Epithelial cell of prostate (primary cell): ENCODE data around the gene VTA1.
"Not testable (repeated sequence)": the region's sequence is repeated elsewhere in the genome, so short reads cannot be mapped to it uniquely, and the experiment has no call there.

ENCODE experiments used
- DNase-seq: peaks from one replicate; pipeline ENCODE4 v3.0.0-alpha.2; 2011; ENCODE audit warnings: low read depth, low spot score
- H3K27ac ChIP-seq: fragments of 450-650 bp; 2 replicates; pipeline ENCODE4 v1.5.1; 2017; ENCODE audit warnings: mild to moderate bottlenecking

The VTA1 gene

DNA sequence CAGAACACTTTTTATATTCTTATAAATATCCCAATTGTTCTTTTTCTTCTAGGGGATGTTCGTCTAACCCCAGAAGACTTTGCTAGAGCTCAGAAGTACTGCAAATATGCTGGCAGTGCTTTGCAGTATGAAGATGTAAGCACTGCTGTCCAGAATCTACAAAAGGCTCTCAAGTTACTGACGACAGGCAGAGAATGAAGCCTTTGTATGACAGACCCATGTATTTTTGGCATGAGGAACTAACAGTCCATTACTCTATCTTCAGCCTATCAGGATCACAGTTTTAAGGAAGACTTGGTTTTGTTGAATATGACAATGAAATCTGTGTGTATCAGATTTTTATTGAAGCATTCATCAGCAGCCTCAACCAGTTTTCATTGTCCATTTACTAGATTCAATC, 71.4 kb downstream of the VTA1 start:
- no peak for DNase-seq

GRCh38 chr6:142222022-142222421, 75.0 kb downstream of the VTA1 start:
- DNase-seq, result no peak
- H3K27ac ChIP-seq, result no peak overlapping the region

More for the DNA sequence above, 71.4 kb downstream of the VTA1 start:
- no peak overlapping the region for H3K27ac ChIP-seq

GRCh38 chr6:142223938-142224337, 76.9 kb downstream of the VTA1 start:
- DNase-seq, result no peak
- H3K27ac ChIP-seq, result no peak overlapping the region

- DNase-seq, result no peak
- no peak overlapping the region for H3K27ac ChIP-seq
These were observed 78.1 kb downstream of the VTA1 start for GRCh38 chr6:142225115-142225514.

- DNase-seq, result no peak
- H3K27ac ChIP-seq, result no peak overlapping the region
These were observed 78.5 kb downstream of the VTA1 start for GRCh38 chr6:142225552-142225951.

GRCh38 chr6:142226731-142227130, 79.7 kb downstream of the VTA1 start:
- no peak overlapping the region for H3K27ac ChIP-seq
- no peak for DNase-seq

DNA sequence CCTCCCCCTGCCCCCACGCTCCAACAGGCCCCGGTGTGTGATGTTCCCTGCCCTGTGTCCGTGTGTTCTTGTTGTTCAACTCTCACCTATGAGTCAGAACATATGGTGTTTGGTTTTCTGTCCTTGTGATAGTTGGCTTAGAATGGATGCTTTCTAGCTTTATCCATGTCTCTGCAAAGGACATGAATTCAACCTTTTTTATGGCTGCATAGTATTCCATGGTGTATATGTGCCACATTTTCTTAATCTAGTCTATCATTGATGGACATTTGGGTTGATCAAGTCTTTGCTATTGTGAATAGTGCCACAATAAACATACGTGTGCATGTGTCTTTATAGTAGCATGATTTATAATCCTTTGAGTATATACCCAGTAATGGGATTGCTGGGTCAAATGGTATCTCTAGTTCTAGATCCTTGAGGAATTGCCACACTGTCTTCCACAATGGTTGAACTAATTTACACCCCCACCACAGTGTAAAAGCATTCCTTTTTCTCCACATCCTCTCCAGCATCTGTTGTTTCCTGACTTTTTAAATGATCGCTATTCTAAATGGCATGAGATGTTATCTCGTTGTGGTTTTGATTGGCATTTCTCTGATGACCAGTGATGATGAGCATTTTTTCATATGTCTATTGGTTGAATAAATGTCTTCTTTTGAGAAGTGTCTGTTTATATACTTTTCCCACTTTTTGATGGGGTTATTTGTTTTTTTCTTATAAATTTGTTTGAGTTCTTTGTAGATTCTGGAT, 82.6 kb downstream of the VTA1 start:
- not testable (repeated sequence) for H3K27ac ChIP-seq, DNase-seq

GRCh38 chr6:142232206-142233044, 85.4 kb downstream of the VTA1 start:
- DNase-seq, H3K27ac ChIP-seq: not testable (repeated sequence)

- no peak for DNase-seq
- no peak overlapping the region for H3K27ac ChIP-seq
These were observed 87.1 kb downstream of the VTA1 start for GRCh38 chr6:142233945-142234682.

DNA sequence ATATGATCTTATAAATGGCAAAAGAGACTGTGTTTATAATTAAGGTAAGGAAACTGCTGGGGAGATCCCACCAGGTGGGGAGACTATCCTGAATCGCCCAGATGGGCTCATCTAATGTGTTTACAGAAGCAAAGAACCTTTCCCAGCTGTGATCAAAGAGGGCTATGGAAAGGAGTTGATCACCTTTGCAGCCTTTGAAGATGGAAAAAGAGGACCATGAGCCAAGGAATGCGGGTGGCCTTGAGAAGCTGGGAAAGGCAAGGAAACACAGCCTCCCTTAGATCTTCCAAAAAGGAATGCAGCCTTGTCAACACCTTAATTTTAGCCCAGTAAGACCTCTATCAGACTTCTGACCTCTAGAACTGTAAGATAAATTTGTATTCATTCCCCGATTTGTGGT, 88.2 kb downstream of the VTA1 start:
- no peak overlapping the region for H3K27ac ChIP-seq
- no peak for DNase-seq

GRCh38 chr6:142235791-142236190, 88.7 kb downstream of the VTA1 start:
- DNase-seq, result no peak
- H3K27ac ChIP-seq, result no peak overlapping the region

DNA sequence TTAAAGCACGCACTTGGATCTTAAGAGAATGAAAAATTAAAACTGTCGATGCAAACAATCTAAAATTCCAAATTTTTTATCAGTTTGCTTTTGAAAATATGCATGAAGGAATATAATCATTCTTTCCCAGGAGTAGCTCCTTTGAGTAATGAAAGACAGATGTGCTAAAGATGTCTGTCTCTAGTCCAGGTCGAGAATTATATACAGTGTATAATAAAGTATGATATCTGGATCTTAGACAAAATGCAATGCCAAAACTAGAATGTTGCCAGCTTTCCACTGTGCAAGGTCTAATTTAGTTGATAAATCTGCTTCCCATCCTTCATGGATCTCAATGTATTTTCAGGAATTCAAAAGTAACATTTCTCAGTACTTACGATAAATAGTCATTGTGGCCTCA, 89.6 kb downstream of the VTA1 start:
- DNase-seq, result no peak
- H3K27ac ChIP-seq, result no peak overlapping the region

GRCh38 chr6:142238881-142239280, 91.8 kb downstream of the VTA1 start:
- no peak overlapping the region for H3K27ac ChIP-seq

GRCh38 chr6:142240179-142240578, 93.1 kb downstream of the VTA1 start:
- H3K27ac ChIP-seq, result no peak overlapping the region
- no peak for DNase-seq

More at GRCh38 chr6:142238881-142239280, 91.8 kb downstream of the VTA1 start:
- no peak for DNase-seq

DNA sequence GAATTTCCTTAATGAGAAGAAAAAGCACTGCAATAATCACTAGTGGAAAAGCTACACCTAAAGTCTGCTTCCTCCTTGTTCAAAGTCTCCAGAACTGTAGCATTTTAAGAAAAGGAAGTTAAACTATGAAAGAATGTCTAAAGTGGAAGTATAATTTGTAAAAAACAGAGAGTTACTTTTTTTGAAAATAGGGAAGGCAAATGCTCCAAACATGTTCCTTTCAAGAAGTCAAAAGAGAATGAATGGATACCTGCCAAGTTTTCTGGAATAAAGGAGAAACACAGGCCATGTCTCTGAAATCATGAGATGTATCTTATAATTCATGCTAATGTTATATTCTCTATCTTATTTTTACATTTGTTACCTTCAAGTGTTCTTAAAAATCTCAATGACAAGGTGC, 94.0 kb downstream of the VTA1 start:
- no peak for DNase-seq
- H3K27ac ChIP-seq, result no peak overlapping the region

DNA sequence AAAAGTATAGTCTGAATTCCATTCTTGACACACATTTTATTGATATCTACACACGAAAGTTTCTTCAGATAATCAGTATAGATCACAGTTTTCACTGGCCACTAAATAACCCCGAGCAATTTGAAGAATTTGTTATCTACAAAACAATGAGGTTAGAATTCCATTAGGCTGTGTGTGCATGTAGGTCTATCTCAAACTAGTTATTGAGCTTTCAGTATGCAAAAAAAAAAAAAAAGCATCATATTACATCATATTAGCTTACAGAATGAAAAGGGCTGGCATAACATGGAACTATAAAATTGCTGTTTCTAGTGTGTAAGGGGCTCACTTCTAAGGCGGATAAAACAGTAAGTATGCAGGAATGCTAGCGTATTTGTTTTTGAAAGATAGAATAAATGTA, 95.2 kb downstream of the VTA1 start:
- DNase-seq, result no peak
- no peak overlapping the region for H3K27ac ChIP-seq

DNA sequence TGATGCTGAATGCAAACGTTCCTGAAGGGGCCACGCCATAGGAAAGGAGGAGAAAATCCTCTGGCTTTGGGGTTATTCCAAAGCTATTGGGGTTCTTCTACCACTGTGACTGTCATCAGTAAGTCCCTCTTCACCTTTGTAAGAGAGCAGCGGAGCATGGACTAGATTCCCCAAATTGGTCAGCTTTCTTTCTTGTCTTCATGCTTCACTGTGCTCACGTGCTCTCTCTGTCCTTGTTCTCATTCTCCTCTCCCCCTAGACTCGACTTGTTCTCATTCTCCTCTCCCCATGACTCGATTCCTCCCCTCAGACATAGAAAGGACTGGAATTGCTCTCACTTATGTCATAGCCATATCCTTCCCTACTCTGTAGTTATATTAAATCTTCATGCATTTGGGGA, 99.9 kb downstream of the VTA1 start:
- no peak for DNase-seq
- H3K27ac ChIP-seq, result no peak overlapping the region

DNA sequence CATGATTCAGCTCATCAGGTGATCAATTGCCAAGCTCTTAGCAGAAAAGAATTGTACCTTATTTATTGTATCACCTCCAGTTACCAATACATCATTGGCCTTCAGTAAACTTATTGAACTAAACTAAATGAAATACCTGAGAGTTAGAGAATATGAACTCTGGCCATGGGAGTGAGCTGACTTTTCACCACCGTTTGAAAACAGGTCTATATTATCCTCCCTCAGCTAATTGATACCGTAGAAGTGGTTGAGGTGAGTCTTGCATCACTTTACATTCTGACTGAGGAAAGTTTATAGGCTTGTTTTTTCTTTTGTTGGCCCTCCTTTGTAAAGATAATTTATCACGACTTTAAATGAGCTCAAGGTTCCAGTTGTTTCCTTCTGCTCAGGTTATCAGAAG, 102.2 kb downstream of the VTA1 start:
- no peak for DNase-seq
- no peak overlapping the region for H3K27ac ChIP-seq

DNA sequence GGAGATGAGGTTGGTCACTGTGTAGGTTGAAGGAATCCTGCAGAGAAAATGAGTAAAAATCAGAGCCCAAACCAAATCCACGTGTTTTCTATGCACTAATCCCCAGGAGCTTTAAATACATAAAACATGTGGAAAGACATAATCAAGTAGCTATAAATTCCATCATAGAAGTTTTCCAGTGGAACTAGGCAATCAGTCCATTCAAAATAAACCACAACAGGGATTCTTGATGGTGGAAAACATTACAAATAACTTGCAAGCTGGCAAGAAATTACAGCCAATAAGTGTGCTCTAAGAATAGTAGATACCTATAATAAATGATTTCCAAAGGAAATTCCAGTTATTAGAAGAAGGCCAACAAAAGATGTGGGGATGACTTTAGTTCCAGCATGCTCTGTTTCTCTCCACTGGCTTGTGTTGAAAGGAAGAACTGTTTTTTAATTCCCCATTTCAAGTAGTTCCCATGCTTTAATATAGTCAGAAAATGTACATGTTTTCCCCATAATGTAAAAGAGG, 104.9 kb downstream of the VTA1 start:
- no peak for DNase-seq
- no peak overlapping the region for H3K27ac ChIP-seq

- no peak for DNase-seq
- H3K27ac ChIP-seq, result no peak overlapping the region
These were observed 107.5 kb downstream of the VTA1 start for GRCh38 chr6:142254513-142254912.

DNA sequence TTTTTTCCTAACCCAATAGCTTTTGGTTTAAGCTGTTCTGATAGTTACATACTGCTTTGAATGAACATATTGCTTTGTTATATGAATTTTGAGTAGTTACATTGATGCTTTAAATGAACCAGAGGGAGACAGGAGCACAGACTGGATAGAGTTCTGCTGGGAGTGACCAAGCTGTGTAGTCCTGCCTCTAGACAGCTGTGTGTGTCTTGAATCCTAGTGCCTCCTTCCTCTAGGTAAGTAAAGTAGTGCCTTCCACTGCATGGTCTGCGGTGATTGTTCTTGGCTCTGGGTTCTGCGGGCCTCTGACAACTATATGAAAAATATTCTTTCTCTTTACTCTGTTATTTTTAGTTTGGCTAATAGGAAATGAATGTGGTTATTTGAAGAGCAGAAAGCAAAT, 108.7 kb downstream of the VTA1 start:
- no peak for DNase-seq
- H3K27ac ChIP-seq, result no peak overlapping the region
